Ishikawa (cell line): ENCODE data around the gene ARMS2.

Source experiments
- CEBPB ChIP-seq: IDR thresholded peaks from 2 replicates; pipeline ENCODE4 v1.6.1; 2012
- CREB1 ChIP-seq: IDR thresholded peaks from 2 replicates; pipeline ENCODE4 v1.6.1; 2012; ENCODE audit warnings: low read depth
- EGR1 ChIP-seq: IDR thresholded peaks from 2 replicates; pipeline ENCODE4 v1.6.1; 2012
- EP300 ChIP-seq: IDR thresholded peaks from 2 replicates; pipeline ENCODE4 v1.6.1; 2012; ENCODE audit warnings: borderline replicate concordance
- FOXM1 ChIP-seq: IDR thresholded peaks from 2 replicates; pipeline ENCODE4 v1.6.1; 2012; ENCODE audit warnings: low read depth, borderline replicate concordance
- MAX ChIP-seq: IDR thresholded peaks from 2 replicates; pipeline ENCODE4 v1.6.1; 2012
- NFIC ChIP-seq: IDR thresholded peaks from 2 replicates; pipeline ENCODE4 v1.6.1; 2012
- RAD21 ChIP-seq: IDR thresholded peaks from 2 replicates; pipeline ENCODE4 v1.6.1; 2012; ENCODE audit warnings: low read depth
- TAF1 ChIP-seq: IDR thresholded peaks from 2 replicates; pipeline ENCODE4 v1.6.1; 2012; ENCODE audit warnings: low read depth, mild to moderate bottlenecking
- TCF12 ChIP-seq: IDR thresholded peaks from 2 replicates; pipeline ENCODE4 v1.6.1; 2012; ENCODE audit warnings: low read depth
- USF1 ChIP-seq: IDR thresholded peaks from 2 replicates; pipeline ENCODE4 v1.6.1; 2012
- YY1 ChIP-seq: IDR thresholded peaks from 2 replicates; pipeline ENCODE4 v1.6.1; 2012; ENCODE audit warnings: low read depth

DNA sequence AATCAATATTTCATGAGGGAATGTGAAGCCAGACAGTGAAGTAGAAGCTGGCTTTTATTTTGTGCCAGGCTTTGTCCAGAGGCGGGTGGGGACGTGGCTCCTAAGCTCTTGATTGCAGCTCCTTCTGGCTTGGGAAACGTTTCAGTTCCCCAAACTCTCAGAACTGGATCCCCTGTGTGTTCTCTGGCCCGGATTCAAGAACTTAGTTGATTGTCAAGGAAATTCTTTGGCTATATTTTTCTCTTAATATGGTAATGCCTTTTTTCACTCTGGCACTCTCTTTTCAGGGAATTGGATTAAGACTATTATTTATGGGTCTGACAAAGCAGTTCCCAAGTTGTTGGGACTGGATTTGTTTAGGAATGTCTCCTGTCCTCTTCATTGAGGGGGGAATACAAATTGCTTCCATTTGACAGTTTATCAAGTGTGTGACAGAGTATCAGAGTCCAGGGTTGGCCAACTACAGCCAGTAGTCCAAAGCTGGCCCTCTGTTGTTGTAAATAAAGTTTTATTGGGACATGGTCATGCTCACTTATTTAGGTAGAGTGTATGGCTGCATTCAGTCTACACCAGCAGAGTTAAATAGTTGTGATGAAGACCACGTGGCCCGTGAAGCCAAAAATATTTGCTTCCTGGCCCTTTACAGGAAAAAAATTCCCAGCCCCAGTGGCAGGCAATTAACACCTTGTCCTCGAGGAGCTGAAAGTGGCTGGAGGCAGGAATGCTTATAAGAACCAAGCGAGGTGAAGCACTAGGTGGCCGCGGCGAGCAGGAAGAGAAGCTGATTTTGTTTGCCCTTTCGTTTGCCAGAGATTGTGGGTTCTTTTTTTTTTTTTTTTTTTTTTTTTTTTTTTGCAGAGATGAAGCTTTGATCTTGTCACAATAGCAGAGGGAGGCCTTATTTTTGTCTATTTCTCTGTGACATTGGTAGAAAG lies 41.2 kb downstream of the ARMS2 start:
- TF ChIP-seq CEBPB (no peak), TAF1 (no peak), FOXM1 (no peak), USF1 (no peak), NFIC (peak; percentile 38; the same call in 1 of the 2 replicates), EP300 (no peak), CREB1 (no peak), RAD21 (no peak), TCF12 (no peak), YY1 (no peak), EGR1 (no peak), MAX (no peak)
